GM10266 (cell line): ENCODE results near the gene ITIH5.

Experiments
- DNase-seq: peaks from one replicate; pipeline ENCODE4 v3.0.0; 2012; ENCODE audit errors: extremely low spot score
- CTCF ChIP-seq: IDR thresholded peaks from 2 replicates; pipeline ENCODE4 v1.5.1; 2012; ENCODE audit warnings: mild to moderate bottlenecking, low read depth; ENCODE audit not compliant: control insufficient read depth, insufficient read depth; ENCODE audit errors: missing control alignments

ITIH5 gene

DNA sequence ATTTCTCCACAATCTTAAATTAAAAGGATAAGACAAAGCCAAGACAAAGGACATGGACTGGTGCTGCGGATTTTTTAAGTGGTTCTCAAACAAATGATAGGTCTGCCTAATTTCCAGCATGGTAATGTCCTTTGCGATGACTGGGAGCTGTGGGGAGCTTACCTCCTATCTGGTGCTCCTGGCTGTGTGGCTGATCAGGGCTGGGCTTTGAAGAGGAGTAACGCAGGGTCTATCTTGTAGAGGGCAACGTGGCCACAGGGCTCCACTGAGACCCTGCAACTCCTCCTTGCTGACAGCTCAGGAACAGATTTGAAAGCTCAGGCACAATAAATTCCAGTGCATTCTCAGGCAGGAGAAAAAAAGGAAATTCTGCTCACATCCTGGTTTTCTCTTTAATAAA is 152.8 kb downstream of the ITIH5 start:
- no peak for DNase-seq
- no peak for TF ChIP-seq CTCF

DNA sequence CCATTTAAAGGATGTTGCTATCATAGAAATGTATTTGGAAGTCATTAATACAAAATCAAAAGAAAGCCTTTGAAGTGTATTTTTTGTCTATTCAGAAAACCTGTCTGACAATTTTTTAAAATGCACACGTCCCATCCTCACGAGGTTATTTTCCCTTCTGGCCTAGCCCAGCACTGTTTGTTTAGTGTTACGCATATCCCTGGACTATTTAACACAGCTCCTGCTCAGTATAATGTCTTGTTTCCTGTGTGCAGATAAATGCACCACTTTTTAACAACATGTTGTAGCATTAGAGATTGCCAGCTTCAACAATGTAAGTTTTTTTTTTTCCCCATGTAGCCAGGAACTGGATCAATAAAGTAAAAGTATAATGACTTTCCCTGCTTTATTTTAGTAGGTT is 153.3 kb downstream of the ITIH5 start:
- no peak for DNase-seq

GRCh38 chr10:7512487-7512886 is 154.3 kb downstream of the ITIH5 start:
- no peak for TF ChIP-seq CTCF
- no peak for DNase-seq

More for the DNA sequence above, 153.3 kb downstream of the ITIH5 start:
- TF ChIP-seq CTCF = no peak

GRCh38 chr10:7511612-7512011 is 155.2 kb downstream of the ITIH5 start:
- no peak for DNase-seq
- no peak for TF ChIP-seq CTCF
